ENCODE measurements around the gene CCDC187. TPM values are rescaled to one million over a fixed set of nuclear protein-coding genes. Genes with fewer than 3 reads are reported as not detected.
"Not testable (repeated sequence)": the region's sequence is repeated elsewhere in the genome, so short reads cannot be mapped to it uniquely, and the experiment has no call there.

CCDC187 gene
- total RNA-seq, 1 experiment from 2014 or later, result 0.41 TPM

GRCh38 chr9:136242248-136242647 lies 61.6 kb downstream of the CCDC187 start:
- in situ Hi-C loops (cut with HindIII; ENCODE audit: low pct_unique_long_range_greater_than_20kb, low sequenced_read_pairs), result no loop called here
- no peak for DNase-seq (ENCODE audit: low read depth)

GRCh38 chr9:136241542-136241941 lies 62.4 kb downstream of the CCDC187 start:
- DNase-seq (ENCODE audit: low read depth), result no peak
- in situ Hi-C loops (cut with HindIII; ENCODE audit: low pct_unique_long_range_greater_than_20kb, low sequenced_read_pairs), result no loop called here

- DNase-seq (ENCODE audit: low read depth), result no peak
- in situ Hi-C loops (cut with HindIII; ENCODE audit: low pct_unique_long_range_greater_than_20kb, low sequenced_read_pairs), result no loop called here
Observed at GRCh38 chr9:136240941-136241340, 63.0 kb downstream of the CCDC187 start.

- DNase-seq (ENCODE audit: low read depth), result no peak
- in situ Hi-C loops (cut with HindIII; ENCODE audit: low pct_unique_long_range_greater_than_20kb, low sequenced_read_pairs), result no loop called here
Observed at GRCh38 chr9:136239983-136240330, 63.9 kb downstream of the CCDC187 start.

- no peak for DNase-seq (ENCODE audit: low read depth)
- in situ Hi-C loops (cut with HindIII; ENCODE audit: low pct_unique_long_range_greater_than_20kb, low sequenced_read_pairs), result no loop called here
Observed at GRCh38 chr9:136239135-136239982, 64.5 kb downstream of the CCDC187 start.

GRCh38 chr9:136238342-136238732 lies 65.6 kb downstream of the CCDC187 start:
- DNase-seq (ENCODE audit: low read depth), result no peak
- in situ Hi-C loops (cut with HindIII; ENCODE audit: low pct_unique_long_range_greater_than_20kb, low sequenced_read_pairs), result no loop called here

- DNase-seq (ENCODE audit: low read depth), result no peak
- in situ Hi-C loops (cut with HindIII; ENCODE audit: low pct_unique_long_range_greater_than_20kb, low sequenced_read_pairs), result no loop called here
Observed at GRCh38 chr9:136237486-136238341, 66.2 kb downstream of the CCDC187 start.

GRCh38 chr9:136236471-136237410 lies 67.2 kb downstream of the CCDC187 start:
- in situ Hi-C loops (cut with HindIII; ENCODE audit: low pct_unique_long_range_greater_than_20kb, low sequenced_read_pairs); DNase-seq (ENCODE audit: low read depth): not testable (repeated sequence)

GRCh38 chr9:136235709-136236455 lies 68.0 kb downstream of the CCDC187 start:
- DNase-seq (ENCODE audit: low read depth), result no peak
- in situ Hi-C loops (cut with HindIII; ENCODE audit: low pct_unique_long_range_greater_than_20kb, low sequenced_read_pairs), result no loop called here

- DNase-seq (ENCODE audit: low read depth), result no peak
- in situ Hi-C loops (cut with HindIII; ENCODE audit: low pct_unique_long_range_greater_than_20kb, low sequenced_read_pairs), result no loop called here
Observed at GRCh38 chr9:136235171-136235570, 68.7 kb downstream of the CCDC187 start.

- in situ Hi-C loops (cut with HindIII; ENCODE audit: low pct_unique_long_range_greater_than_20kb, low sequenced_read_pairs), result no loop called here
Observed at GRCh38 chr9:136234597-136234996, 69.3 kb downstream of the CCDC187 start.

GRCh38 chr9:136233868-136234267 lies 70.0 kb downstream of the CCDC187 start:
- DNase-seq (ENCODE audit: low read depth), result no peak
- in situ Hi-C loops (cut with HindIII; ENCODE audit: low pct_unique_long_range_greater_than_20kb, low sequenced_read_pairs), result no loop called here

More at GRCh38 chr9:136234597-136234996, 69.3 kb downstream of the CCDC187 start:
- DNase-seq (ENCODE audit: low read depth), result no peak

- in situ Hi-C loops (cut with HindIII; ENCODE audit: low pct_unique_long_range_greater_than_20kb, low sequenced_read_pairs), result no loop called here
- DNase-seq (ENCODE audit: low read depth), result no peak
Observed at GRCh38 chr9:136233411-136233810, 70.5 kb downstream of the CCDC187 start.

GRCh38 chr9:136232969-136233368 lies 70.9 kb downstream of the CCDC187 start:
- no peak for DNase-seq (ENCODE audit: low read depth)
- in situ Hi-C loops (cut with HindIII; ENCODE audit: low pct_unique_long_range_greater_than_20kb, low sequenced_read_pairs), result no loop called here

- in situ Hi-C loops (cut with HindIII; ENCODE audit: low pct_unique_long_range_greater_than_20kb, low sequenced_read_pairs), result no loop called here
- no peak for DNase-seq (ENCODE audit: low read depth)
Observed at GRCh38 chr9:136231478-136232297, 72.2 kb downstream of the CCDC187 start.

- in situ Hi-C loops (cut with HindIII; ENCODE audit: low pct_unique_long_range_greater_than_20kb, low sequenced_read_pairs), result no loop called here
- no peak for DNase-seq (ENCODE audit: low read depth)
Observed at GRCh38 chr9:136230773-136231172, 73.1 kb downstream of the CCDC187 start.

- in situ Hi-C loops (cut with HindIII; ENCODE audit: low pct_unique_long_range_greater_than_20kb, low sequenced_read_pairs), result no loop called here
- DNase-seq (ENCODE audit: low read depth), result no peak
Observed at GRCh38 chr9:136230365-136230764, 73.5 kb downstream of the CCDC187 start.

Data from Caki2 (cell line).